WERI-Rb-1 (cell line): Measurements from ENCODE around the gene TMEM255B.

ENCODE experiments used
- DNase-seq: peaks from one replicate; pipeline ENCODE4 v3.0.0-alpha.2; 2020
- H3K27ac ChIP-seq: fragments of 250-450 bp; sonication (Bioruptor Pico); 2 replicates; pipeline ENCODE4 v1.5.1; 2020; ENCODE audit warnings: mild to moderate bottlenecking, moderate library complexity
- H3K27me3 ChIP-seq: fragments of 250-450 bp; sonication (Bioruptor Pico); 2 replicates; pipeline ENCODE4 v1.5.1; 2021; ENCODE audit warnings: mild to moderate bottlenecking, low read depth, moderate library complexity; ENCODE audit not compliant: insufficient read depth, severe bottlenecking
- H3K36me3 ChIP-seq: fragments of 250-450 bp; sonication (Bioruptor Pico); 2 replicates; pipeline ENCODE4 v1.5.1; 2020; ENCODE audit warnings: mild to moderate bottlenecking, moderate library complexity
- H3K4me3 ChIP-seq: 2 replicates; pipeline ENCODE4 v1.5.1; 2011; ENCODE audit warnings: low read depth, mild to moderate bottlenecking, control low read depth, low read length
- H3K9me3 ChIP-seq: fragments of 250-450 bp; sonication (Bioruptor Pico); 2 replicates; pipeline ENCODE4 v1.5.1; 2021; ENCODE audit warnings: mild to moderate bottlenecking, moderate library complexity; ENCODE audit not compliant: severe bottlenecking
- TF ChIP-seq, protein P1 (sequence below): IDR thresholded peaks from 2 replicates; pipeline ENCODE4 v1.5.1; 2011; ENCODE audit warnings: low read depth, mild to moderate bottlenecking, control low read depth, inconsistent platforms, low read length

Gene TMEM255B

DNA sequence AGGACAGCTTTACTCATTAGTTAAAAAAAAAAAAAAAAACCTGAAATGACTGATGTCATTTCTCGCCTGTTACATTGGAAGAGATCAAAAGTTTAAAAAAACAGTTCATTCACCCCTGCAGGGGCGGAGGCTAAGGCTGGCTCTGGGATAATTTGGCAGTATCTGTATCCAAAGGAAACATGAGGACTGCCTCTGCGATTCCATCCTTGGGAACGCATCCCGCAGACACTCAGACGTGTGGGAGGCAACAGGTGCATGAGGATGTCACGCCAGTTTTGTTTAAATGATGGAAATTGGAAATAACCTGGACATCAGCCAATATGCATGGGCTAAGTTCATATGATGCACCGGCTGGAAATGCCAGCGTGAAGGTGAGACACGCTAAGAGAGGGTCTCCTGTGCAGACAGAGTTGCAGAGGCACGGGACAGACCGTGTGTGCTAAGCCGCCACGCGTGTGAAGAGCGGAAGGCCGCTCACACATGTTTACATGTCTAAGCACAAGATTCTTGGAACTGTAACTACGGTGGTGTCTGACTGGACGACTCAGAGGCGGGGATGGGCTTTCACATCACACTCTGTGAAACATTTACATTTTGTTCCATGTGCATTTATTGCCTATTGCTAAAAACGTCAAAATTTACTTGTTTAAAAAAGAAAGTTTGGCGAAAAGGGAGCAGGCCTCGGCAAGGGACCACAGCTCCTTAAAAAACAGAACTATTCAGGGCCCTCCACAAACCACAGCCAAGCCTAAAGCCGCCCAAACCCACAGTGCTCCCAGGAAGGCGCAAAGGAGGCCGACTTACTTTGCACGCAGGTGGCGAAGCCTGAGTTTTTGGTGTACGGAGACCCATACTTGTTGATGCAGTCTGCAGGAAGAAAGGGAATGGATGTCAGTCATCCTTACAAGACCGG lies 87.0 kb downstream of the TMEM255B start:
- Histone ChIP-seq H3K9me3 (no peaks in the 10 kb centered on the region), H3K4me3 (no peak overlapping the region), H3K27ac (no peak overlapping the region), H3K36me3 (peaks cover 25% of the 10 kb centered on the region), H3K27me3 (no peaks in the 10 kb centered on the region)
- DNase-seq = peak; percentile 5
- TF ChIP-seq, protein P1, sequence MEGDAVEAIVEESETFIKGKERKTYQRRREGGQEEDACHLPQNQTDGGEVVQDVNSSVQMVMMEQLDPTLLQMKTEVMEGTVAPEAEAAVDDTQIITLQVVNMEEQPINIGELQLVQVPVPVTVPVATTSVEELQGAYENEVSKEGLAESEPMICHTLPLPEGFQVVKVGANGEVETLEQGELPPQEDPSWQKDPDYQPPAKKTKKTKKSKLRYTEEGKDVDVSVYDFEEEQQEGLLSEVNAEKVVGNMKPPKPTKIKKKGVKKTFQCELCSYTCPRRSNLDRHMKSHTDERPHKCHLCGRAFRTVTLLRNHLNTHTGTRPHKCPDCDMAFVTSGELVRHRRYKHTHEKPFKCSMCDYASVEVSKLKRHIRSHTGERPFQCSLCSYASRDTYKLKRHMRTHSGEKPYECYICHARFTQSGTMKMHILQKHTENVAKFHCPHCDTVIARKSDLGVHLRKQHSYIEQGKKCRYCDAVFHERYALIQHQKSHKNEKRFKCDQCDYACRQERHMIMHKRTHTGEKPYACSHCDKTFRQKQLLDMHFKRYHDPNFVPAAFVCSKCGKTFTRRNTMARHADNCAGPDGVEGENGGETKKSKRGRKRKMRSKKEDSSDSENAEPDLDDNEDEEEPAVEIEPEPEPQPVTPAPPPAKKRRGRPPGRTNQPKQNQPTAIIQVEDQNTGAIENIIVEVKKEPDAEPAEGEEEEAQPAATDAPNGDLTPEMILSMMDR = no peak

DNA sequence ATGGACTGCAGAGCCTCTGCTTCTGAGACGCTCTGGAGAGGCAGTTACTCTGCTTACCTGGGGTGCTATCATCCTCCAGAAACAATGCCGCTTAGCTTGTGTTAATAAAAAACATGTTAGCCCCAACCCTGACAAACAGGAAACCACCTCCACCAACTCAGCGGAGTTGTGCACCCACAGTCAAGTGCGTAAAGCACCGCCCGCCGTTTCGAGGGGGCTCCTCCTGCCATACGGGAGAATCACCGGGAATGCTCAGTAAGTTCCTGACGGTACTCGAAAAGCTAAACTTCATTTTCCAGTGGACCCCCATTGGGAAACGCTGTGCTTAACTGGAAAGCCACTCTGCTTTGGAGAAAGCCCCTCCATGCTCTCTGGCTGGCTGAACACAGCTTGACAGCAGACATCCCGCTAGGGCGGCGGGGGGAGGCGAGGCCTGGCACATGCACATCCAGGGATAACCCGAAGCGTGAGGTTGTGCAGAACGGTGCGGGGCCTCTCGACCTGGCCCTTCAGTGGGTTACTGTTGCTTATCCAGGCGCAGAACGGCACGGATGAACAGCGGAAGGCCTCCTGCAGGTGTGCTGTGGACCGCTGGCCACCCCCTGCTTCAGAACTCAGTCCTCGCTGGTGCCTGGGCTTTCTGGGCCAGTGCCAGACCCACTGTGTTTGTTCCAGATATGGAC lies 87.8 kb downstream of the TMEM255B start:
- Histone ChIP-seq H3K9me3 (no peaks in the 10 kb centered on the region), H3K36me3 (peaks cover 25% of the 10 kb centered on the region)
- TF ChIP-seq, protein P1 = no peak

DNA sequence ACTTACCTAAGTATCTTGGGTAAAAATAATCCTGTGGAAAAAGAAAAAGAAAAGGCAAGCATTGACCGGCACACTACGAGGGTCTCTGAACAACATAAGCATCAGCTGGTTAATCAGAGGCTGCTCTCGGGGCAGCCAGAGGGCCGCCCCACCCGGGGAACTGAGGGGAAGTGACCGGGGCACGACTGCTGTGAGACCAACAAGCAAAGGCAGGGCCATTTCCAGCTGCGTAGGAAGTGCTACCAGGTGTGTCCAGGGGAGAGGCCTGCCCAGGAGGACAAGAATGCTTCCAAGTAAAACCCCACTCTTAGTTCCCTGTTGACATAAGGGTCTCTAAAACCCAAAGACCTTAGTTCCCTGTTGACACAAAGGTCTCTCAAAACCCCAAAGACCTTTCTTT lies 89.0 kb downstream of the TMEM255B start:
- Histone ChIP-seq H3K27ac (no peak overlapping the region), H3K36me3 (peaks cover 25% of the 10 kb centered on the region)

More for the DNA sequence above, 87.8 kb downstream of the TMEM255B start:
- Histone ChIP-seq H3K4me3 (no peak overlapping the region), H3K27me3 (no peaks in the 10 kb centered on the region), H3K27ac (no peak overlapping the region)
- peak; percentile 9 for DNase-seq

DNA sequence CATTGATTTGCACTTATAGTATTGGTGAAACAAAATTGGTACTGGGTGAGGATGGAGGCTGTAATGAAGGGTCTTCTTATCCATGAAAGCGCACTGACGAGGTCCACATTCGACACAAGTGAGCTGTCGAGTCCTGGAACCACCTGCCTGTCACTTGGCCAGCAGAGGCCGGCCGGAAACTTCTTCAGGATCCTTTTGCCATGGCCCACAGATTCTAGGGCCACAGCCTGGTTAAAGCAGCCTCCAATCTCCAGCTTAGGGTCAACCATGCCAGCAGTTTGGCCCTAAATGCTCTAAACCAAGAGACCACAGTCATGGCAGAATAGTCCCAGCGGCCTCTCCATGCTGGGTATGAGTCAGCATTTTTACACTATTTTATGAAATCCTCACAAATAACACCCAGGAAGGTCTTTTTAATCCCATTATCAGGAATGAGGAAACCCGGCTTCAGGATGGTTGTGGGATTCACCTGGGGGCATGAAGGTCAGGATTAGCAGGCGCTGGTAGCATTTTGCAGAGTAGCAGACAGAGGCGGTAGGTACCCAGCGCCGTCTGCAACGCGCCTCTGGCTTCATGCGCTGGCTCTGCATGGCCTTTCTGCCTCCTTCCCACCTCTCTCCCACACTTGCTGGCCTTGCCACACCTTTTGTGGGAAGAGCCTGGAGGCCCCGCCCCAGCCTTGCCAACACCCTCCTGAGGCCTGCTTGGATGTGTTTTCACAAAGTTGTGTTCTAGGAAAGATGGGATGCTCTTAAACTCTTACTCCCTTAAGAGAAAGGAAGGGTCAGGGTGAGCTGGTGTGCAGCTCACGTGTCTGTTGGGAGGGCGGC lies 89.6 kb downstream of the TMEM255B start:
- Histone ChIP-seq H3K27me3 (no peaks in the 10 kb centered on the region), H3K36me3 (peaks cover 21% of the 10 kb centered on the region), H3K4me3 (no peak overlapping the region), H3K27ac (no peak overlapping the region), H3K9me3 (no peaks in the 10 kb centered on the region)
- TF ChIP-seq, protein P1 = no peak
- peak; percentile 19 for DNase-seq

More for the DNA sequence above, 89.0 kb downstream of the TMEM255B start:
- Histone ChIP-seq H3K27me3 (no peaks in the 10 kb centered on the region), H3K4me3 (no peak overlapping the region), H3K9me3 (no peaks in the 10 kb centered on the region)
- no peak for DNase-seq
- TF ChIP-seq, protein P1 = no peak

DNA sequence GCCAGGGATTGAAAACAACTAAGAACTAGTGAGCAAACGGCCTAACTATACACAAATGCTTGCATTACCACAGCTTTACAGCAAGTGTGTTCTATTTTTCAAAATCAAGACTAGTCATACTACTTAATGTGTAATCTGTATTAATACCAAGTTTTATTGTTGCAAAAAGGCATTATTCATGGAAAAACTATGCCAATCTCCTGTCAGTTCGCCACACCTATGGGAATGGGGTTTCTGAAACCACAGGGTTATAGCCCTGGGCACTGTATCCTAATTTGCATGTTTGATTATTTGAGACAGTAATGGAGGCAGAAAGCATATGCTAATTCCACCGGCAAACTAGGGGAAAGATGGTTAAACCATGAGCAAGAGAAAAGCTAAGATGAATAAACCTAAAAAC lies 90.5 kb downstream of the TMEM255B start:
- DNase-seq = no peak
- Histone ChIP-seq H3K27me3 (no peaks in the 10 kb centered on the region), H3K27ac (no peak overlapping the region), H3K9me3 (no peaks in the 10 kb centered on the region), H3K4me3 (no peak overlapping the region), H3K36me3 (peaks cover 15% of the 10 kb centered on the region)
- TF ChIP-seq, protein P1 = no peak
